HepG2 (cell line): ENCODE measurements around the gene NANOG. TPM values are rescaled to one million over a fixed set of nuclear protein-coding genes. Genes with fewer than 3 reads are reported as not detected.
"Not testable (repeated sequence)": the region's sequence is repeated elsewhere in the genome, so short reads cannot be mapped to it uniquely, and the experiment has no call there.

ENCODE experiments used
- ATAC-seq: fragments of 200-7000 bp; cut with Tn5 transposase; 3 replicates; pipeline ENCODE4 v1.9.1; 2020; ENCODE audit warnings: mild to moderate bottlenecking, moderate library complexity
- BruUV-seq: library from RNA; stranded (reverse); fragments of 400-500 nt; replicated peaks from 2 replicates; lab custom pipeline; 2021; lab: Mats Ljungman, UMichigan
- CTCF ChIA-PET: fragments of 300-600 bp; formaldehyde crosslinking; extraction: SDS; loops from one replicate; lab custom pipeline; 2021; ENCODE audit warnings: low total read pairs, inconsistent platforms, low intra/inter-chr PET ratio; lab: Yijun Ruan, JAX
- POLR2A ChIA-PET: fragments of 350-600 bp; sonication (Branson Sonifier 250); formaldehyde crosslinking; loops from one replicate; lab custom pipeline; 2020; ENCODE audit warnings: antibody characterized with exemption, inconsistent platforms; lab: Yijun Ruan, JAX
- DNase-seq: peaks from one replicate; pipeline ENCODE4 v3.0.0-alpha.2; 2015; ENCODE audit warnings: low spot score
- FAIRE-seq: peaks from 3 replicates; lab custom pipeline; 2011; peaks lifted over from hg19 to GRCh38; lab: Jason Lieb, UNC
- H2AFZ ChIP-seq: one replicate; pipeline ENCODE4 v1.6.1; 2011; ENCODE audit warnings: low read length, inconsistent platforms
- H3K27ac ChIP-seq: fragments of 300-600 bp; 3 replicates; pipeline ENCODE4 v1.8.0; 2011; ENCODE audit warnings: mixed run types, mild to moderate bottlenecking, mixed read lengths, low read length, inconsistent platforms; ENCODE audit not compliant: insufficient read depth; ENCODE audit errors: extremely low read length
- H3K27me3 ChIP-seq, 2 experiments: fragments of 200-600 bp in 1 of 2; 2 replicates in 1 of 2; 3 replicates in 1 of 2; pipeline versions ENCODE4 v1.6.0 to v1.8.0; 2011; ENCODE audit warnings: low read length in 2 of 2, mild to moderate bottlenecking in 2 of 2, moderate library complexity in 2 of 2, inconsistent platforms in 1 of 2; ENCODE audit not compliant: insufficient read depth in 2 of 2, control insufficient read depth in 1 of 2
- H3K36me3 ChIP-seq, 2 experiments: fragments of 200-600 bp in 1 of 2; replicated peaks in 1 of 2; 2 replicates in 1 of 2; 3 replicates in 1 of 2; pipeline versions ENCODE4 v1.5.1 to v1.8.0; 2011; ENCODE audit warnings: low read length in 2 of 2, inconsistent platforms in 1 of 2; ENCODE audit not compliant: insufficient read depth in 2 of 2, control insufficient read depth in 1 of 2
- H3K4me1 ChIP-seq: 2 replicates; pipeline ENCODE4 v1.5.1; 2012; ENCODE audit warnings: low read length, inconsistent platforms; ENCODE audit not compliant: insufficient read depth
- H3K4me2 ChIP-seq: 2 replicates; pipeline ENCODE4 v1.6.0; 2011; ENCODE audit warnings: low read depth, low read length, inconsistent platforms
- H3K4me3 ChIP-seq, 3 experiments: fragments of 200-600 bp in 1 of 3; sonication (generic), shearing (Covaris generic) in 1 of 3; replicated peaks in 1 of 3; 2 replicates each; pipeline ENCODE4 v1.5.1; 2011 to 2016; ENCODE audit warnings: low read length in 3 of 3, inconsistent platforms in 2 of 3, low read depth in 2 of 3, mild to moderate bottlenecking in 2 of 3, control low read depth in 1 of 3, mixed read lengths in 1 of 3; ENCODE audit not compliant: insufficient read depth in 1 of 3
- H3K79me2 ChIP-seq: one replicate; pipeline ENCODE4 v1.6.1; 2011; ENCODE audit warnings: low read length, inconsistent platforms; ENCODE audit not compliant: insufficient read depth
- H3K9ac ChIP-seq: 2 replicates; pipeline ENCODE4 v1.6.0; 2011; ENCODE audit warnings: mild to moderate bottlenecking, low read depth, low read length, inconsistent platforms; ENCODE audit not compliant: insufficient read depth
- H3K9me3 ChIP-seq: 2 replicates; pipeline ENCODE4 v1.5.1; 2012; ENCODE audit warnings: mild to moderate bottlenecking, low read length
- H4K20me1 ChIP-seq: 2 replicates; pipeline ENCODE4 v1.6.0; 2011; ENCODE audit warnings: inconsistent platforms, mild to moderate bottlenecking, low read length, moderate library complexity; ENCODE audit not compliant: insufficient read depth
- AGO2 ChIP-seq: fragments of 200-400 bp; formaldehyde crosslinking; optimal IDR thresholded peaks from 2 replicates; pipeline ENCODE3; 2017; ENCODE audit warnings: mild to moderate bottlenecking, low read depth, low read length, moderate library complexity
- FOXA3 ChIP-seq: IDR thresholded peaks from 2 replicates; pipeline ENCODE4 v1.6.1; 2016; ENCODE audit warnings: missing genetic modification reagents, missing compliant biosample characterization
- MIER3 ChIP-seq: IDR thresholded peaks from 2 replicates; pipeline ENCODE4 v1.6.1; 2016; ENCODE audit warnings: missing compliant biosample characterization, borderline replicate concordance
- NCOA5 ChIP-seq: sonication (generic); formaldehyde crosslinking; IDR thresholded peaks from 2 replicates; pipeline ENCODE4 v1.4.0; 2020; ENCODE audit warnings: missing genetic modification reagents
- SMC3 ChIP-seq: IDR thresholded peaks from 2 replicates; pipeline ENCODE4 v1.6.1; 2011; ENCODE audit warnings: low read length, improper control_type of control experiment
- SP1 ChIP-seq, 2 experiments: fragments of 450-650 bp in 1 of 2; sonication (generic) in 1 of 2; formaldehyde crosslinking in 1 of 2; IDR thresholded peaks; 2 replicates each; pipeline versions ENCODE4 v1.4.0 to v1.6.1; 2016 to 2020; ENCODE audit warnings: missing genetic modification reagents in 1 of 2
- SP2 ChIP-seq: sonication (generic); formaldehyde crosslinking; IDR thresholded peaks from 2 replicates; pipeline ENCODE4 v1.5.1; 2020; ENCODE audit warnings: mild to moderate bottlenecking, missing genetic modification reagents
- ZNF678 ChIP-seq: sonication (generic); formaldehyde crosslinking; IDR thresholded peaks from 2 replicates; pipeline ENCODE4 v1.4.0; 2020; ENCODE audit warnings: mild to moderate bottlenecking, missing genetic modification reagents
- ZNF792 ChIP-seq: IDR thresholded peaks from 2 replicates; pipeline ENCODE4 v1.6.1; 2016
- WGBS: methylation state at CpG from one replicate; pipeline ENCODE4 v1.1.6; 2017; ENCODE audit warnings: low lambda C conversion rate; 5-methylcytosine and 5-hydroxymethylcytosine counted together
- in situ Hi-C: cut with HindIII; loops from 2 replicates; pipeline ENCODE4 v1.10.0; 2017; ENCODE audit warnings: low pct_unique_long_range_greater_than_20kb; ENCODE audit not compliant: extremely low pct_ligation_motif_present
- intact Hi-C: fragments of 100-400 bp; cut with micrococcal nuclease; formaldehyde crosslinking; loops from one replicate; pipeline ENCODE4 v1.10.0; 2022; ENCODE audit not compliant: unreplicated experiment
- polyA plus RNA-seq, 8 experiments: library from polyadenylated mRNA; depleted of rRNA in 3 of 8; stranded (reverse) in 7 of 8; unstranded in 1 of 8; fragments of >200 nt; fragmentation: Illumina TruSeq in 4 of 8; extraction: Trizol in 4 of 8; gene quantifications; 2 replicates each; pipeline versions ENCODE4 v1.2.1 to v1.2.3, GENCODE V29; 2011 to 2016; ENCODE audit warnings: low read depth in 4 of 8, missing spikeins in 1 of 8, mixed read lengths in 1 of 8; ENCODE audit not compliant: insufficient read depth in 1 of 8
- total RNA-seq, 5 experiments: library from RNA; depleted of rRNA; stranded (reverse); fragments of >200 nt; fragmentation: Illumina TruSeq; extraction: Trizol; gene quantifications; 2 replicates each; pipeline ENCODE4 v1.2.3, GENCODE V29; 2016; ENCODE audit warnings: low read depth in 1 of 5
- TF ChIP-seq, protein P1 (sequence below): IDR thresholded peaks from 2 replicates; pipeline ENCODE4 v1.6.1; 2012; ENCODE audit warnings: low read depth, low read length, improper control_type of control experiment
- TF ChIP-seq, protein P2 (sequence below): sonication (generic); formaldehyde crosslinking; IDR thresholded peaks from 2 replicates; pipeline ENCODE4 v1.4.0; 2020; ENCODE audit warnings: missing genetic modification reagents, borderline replicate concordance

The NANOG gene
- total and polyA plus RNA-seq, 2 of the 13 experiments (the other 11 are each of a cell fraction or from before 2014, with no cell fraction given) = 0.04 to 0.24 TPM

DNA sequence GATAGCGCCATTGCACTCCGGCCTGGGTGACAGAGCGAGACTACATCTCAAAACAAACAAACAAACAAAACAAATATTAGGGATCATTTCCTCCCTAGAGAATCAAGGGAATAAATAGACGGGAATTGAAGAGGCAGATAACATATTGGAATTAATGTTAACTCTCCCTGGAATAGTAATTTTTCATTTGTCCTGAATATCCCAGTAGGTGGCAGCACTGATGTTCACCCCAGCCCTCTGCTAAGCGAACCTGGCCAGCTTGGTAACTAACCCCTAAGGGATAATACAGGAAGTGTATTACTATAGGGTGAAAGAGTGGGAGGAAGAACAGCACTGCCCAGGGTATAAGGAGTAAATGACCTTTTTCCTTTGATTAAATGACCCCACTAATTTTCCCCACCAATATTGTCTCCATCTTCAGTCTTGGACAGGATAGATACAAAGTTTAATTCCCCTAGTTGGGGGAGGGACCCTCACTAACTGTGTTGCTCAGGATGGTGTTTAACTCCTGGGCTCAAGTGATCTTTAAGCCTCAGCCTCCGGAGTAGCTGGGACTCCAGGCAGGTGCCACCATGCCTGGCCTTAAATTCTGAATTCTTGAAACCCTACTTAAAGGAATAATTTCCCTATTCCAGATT, 43.0 kb downstream of the NANOG start (continued):
- TF ChIP-seq, protein P1, sequence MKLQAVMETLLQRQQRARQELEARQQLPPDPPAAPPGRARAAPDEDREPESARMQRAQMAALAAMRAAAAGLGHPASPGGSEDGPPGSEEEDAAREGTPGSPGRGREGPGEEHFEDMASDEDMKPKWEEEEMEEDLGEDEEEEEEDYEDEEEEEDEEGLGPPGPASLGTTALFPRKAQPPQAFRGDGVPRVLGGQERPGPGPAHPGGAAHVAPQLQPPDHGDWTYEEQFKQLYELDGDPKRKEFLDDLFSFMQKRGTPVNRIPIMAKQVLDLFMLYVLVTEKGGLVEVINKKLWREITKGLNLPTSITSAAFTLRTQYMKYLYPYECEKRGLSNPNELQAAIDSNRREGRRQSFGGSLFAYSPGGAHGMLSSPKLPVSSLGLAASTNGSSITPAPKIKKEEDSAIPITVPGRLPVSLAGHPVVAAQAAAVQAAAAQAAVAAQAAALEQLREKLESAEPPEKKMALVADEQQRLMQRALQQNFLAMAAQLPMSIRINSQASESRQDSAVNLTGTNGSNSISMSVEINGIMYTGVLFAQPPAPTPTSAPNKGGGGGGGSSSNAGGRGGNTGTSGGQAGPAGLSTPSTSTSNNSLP = 0 out of 2 replicates have a peak, but pooled peaks have one; percentile 34
- TF ChIP-seq SMC3 = peak; percentile 47

DNA sequence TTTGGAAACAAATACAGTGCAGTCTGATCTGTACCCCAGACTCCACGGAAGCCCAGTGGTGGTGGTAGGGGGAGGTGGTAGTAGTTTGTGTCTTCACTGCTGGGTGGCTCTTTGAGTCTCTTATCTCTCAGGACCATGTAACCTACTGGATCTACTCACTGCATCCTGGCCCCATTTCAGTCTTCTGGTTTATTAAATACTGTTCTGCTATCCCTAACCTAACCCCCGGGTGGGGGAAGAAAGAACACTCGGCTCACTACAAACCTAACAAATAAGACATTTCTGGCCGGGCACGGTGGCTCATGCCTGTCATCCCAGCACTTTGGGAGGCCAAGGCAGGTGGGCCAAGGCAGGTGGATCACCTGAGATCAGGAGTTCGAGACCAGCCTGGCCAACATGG, 44.0 kb downstream of the NANOG start:
- H3K4me2 ChIP-seq, H3K79me2 ChIP-seq, H3K27ac ChIP-seq, H3K4me3 ChIP-seq, H2AFZ ChIP-seq, in situ Hi-C loops, intact Hi-C loops, BruUV-seq, DNase-seq, H3K9me3 ChIP-seq, H3K9ac ChIP-seq, POLR2A ChIA-PET, ATAC-seq, H4K20me1 ChIP-seq, H3K27me3 ChIP-seq, H3K36me3 ChIP-seq, FAIRE-seq: not testable (repeated sequence)
- peaks cover 41% of the 10 kb centered on the region for H3K4me1 ChIP-seq
- CTCF ChIA-PET = interaction anchor here (2.1 kb wide), 1 partner anchor 162 kb away, joined by 11 read pairs; no protein-coding TSS in a partner anchor
- WGBS = 78% methylated on average over 6 of the region's 6 CpGs

DNA sequence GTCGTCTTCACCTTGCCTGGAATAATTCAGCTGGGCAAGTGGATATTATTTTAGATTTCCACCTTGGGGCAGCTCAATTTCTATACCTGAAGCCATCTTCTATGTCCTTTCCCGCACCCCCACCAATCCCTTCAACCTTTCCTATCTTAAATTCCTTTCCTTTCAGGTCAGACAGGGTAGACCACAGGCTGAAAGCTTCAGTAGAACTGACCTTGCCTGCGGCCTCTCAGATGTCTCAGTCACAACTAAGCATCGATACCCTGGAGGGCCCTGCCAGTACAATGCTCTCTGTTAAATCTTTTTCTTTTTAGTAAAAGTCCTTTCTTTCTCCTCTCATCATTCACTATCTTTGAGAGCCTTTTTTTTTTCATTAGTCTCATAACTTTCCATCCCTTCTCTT, 44.6 kb downstream of the NANOG start:
- DNase-seq (peak; percentile 14), FAIRE-seq (no peak), ATAC-seq (no peak)
- no peaks in the 10 kb centered on the region for H4K20me1 ChIP-seq
- in situ Hi-C loops = no loop called here
- no TSS peak for BruUV-seq
- intact Hi-C loops = no loop called here
- no peak overlapping the region for H3K9ac ChIP-seq
- H3K27ac ChIP-seq = no peak overlapping the region
- ChIA-PET POLR2A (interaction anchor here (1.6 kb wide), 1 partner anchor 17 kb away, joined by 4 read pairs; no protein-coding TSS in a partner anchor), CTCF (no interaction called here)
- no peak overlapping the region for H3K4me3 ChIP-seq
- no peak overlapping the region for H2AFZ ChIP-seq
- H3K4me2 ChIP-seq = no peak overlapping the region
- H3K9me3 ChIP-seq = no peaks in the 10 kb centered on the region
- H3K79me2 ChIP-seq = no peaks in the 10 kb centered on the region
- peaks cover 41% of the 10 kb centered on the region for H3K4me1 ChIP-seq
- no peaks in the 10 kb centered on the region for H3K27me3 ChIP-seq
- WGBS = 89% methylated on average over 4 of the region's 4 CpGs
- H3K36me3 ChIP-seq = peaks cover 2 to 3% of the 10 kb centered on the region in 2 experiments; a peak in 1 of 5 replicates
- TF ChIP-seq SP1 (IDR thresholded peaks at IDR 0.05) = no peak
- no peak for TF ChIP-seq SP1 (CRISPR knock-in tag; IDR thresholded peaks at IDR 0.05)
- TF ChIP-seq NCOA5 (CRISPR knock-in tag) = no peak
- TF ChIP-seq, protein P2, sequence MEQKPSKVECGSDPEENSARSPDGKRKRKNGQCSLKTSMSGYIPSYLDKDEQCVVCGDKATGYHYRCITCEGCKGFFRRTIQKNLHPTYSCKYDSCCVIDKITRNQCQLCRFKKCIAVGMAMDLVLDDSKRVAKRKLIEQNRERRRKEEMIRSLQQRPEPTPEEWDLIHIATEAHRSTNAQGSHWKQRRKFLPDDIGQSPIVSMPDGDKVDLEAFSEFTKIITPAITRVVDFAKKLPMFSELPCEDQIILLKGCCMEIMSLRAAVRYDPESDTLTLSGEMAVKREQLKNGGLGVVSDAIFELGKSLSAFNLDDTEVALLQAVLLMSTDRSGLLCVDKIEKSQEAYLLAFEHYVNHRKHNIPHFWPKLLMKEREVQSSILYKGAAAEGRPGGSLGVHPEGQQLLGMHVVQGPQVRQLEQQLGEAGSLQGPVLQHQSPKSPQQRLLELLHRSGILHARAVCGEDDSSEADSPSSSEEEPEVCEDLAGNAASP (CRISPR knock-in tag) = no peak
- no peak for TF ChIP-seq ZNF792 (CRISPR knock-in tag)
- TF ChIP-seq SP2 (CRISPR knock-in tag) = no peak
- no peak for TF ChIP-seq AGO2
- TF ChIP-seq ZNF678 = no peak
- no peak for TF ChIP-seq FOXA3 (CRISPR knock-in tag)
- no peak for TF ChIP-seq MIER3 (CRISPR knock-in tag)
